Lung (tissue), 12 donors: ENCODE measurements around the gene PYGL. TPM values are rescaled to one million over a fixed set of nuclear protein-coding genes. Genes with fewer than 3 reads are reported as not detected.

Experiments
- ATAC-seq: fragments of 200-7000 bp; cut with Tn5 transposase; one replicate; pipeline ENCODE4 v1.9.1; 2020; ENCODE audit warnings: moderate number of reproducible peaks; ENCODE audit not compliant: insufficient read depth, low FRiP score
- DNase-seq, 3 donors: peaks; one replicate each; pipeline ENCODE4 v3.0.0-alpha.2; 2013 to 2017
- H3K27ac ChIP-seq, 2 donors: one replicate each; pipeline ENCODE4 v1.5.1; 2013; ENCODE audit warnings: mild to moderate bottlenecking in 2 of 2, moderate library complexity in 2 of 2, control low read depth in 1 of 2, inconsistent platforms in 1 of 2, low read depth in 1 of 2, low read length in 1 of 2
- H3K27me3 ChIP-seq, 3 donors: one replicate each; pipeline ENCODE4 v1.5.1; 2013; ENCODE audit warnings: low read length in 2 of 3; ENCODE audit not compliant: control insufficient read depth in 3 of 3, insufficient read depth in 3 of 3
- H3K36me3 ChIP-seq, 4 donors: one replicate each; pipeline ENCODE4 v1.5.1; 2013; ENCODE audit warnings: low read length in 4 of 4, mild to moderate bottlenecking in 1 of 4, moderate library complexity in 1 of 4; ENCODE audit not compliant: control insufficient read depth in 4 of 4, insufficient read depth in 4 of 4
- H3K4me1 ChIP-seq, 5 donors: one replicate each; pipeline ENCODE4 v1.5.1; 2013; ENCODE audit warnings: low read length in 5 of 5, mild to moderate bottlenecking in 2 of 5, moderate library complexity in 1 of 5; ENCODE audit not compliant: control insufficient read depth in 5 of 5, insufficient read depth in 5 of 5
- H3K4me3 ChIP-seq: one replicate; pipeline ENCODE4 v1.5.1; 2013; ENCODE audit warnings: mild to moderate bottlenecking, control low read depth, moderate library complexity
- H3K9ac ChIP-seq, 2 donors: one replicate each; pipeline ENCODE4 v1.5.1; 2013; ENCODE audit warnings: low read length in 2 of 2, control low read depth in 1 of 2; ENCODE audit not compliant: insufficient read depth in 1 of 2
- H3K9me3 ChIP-seq, 4 donors: one replicate each; pipeline ENCODE4 v1.5.1; 2013; ENCODE audit warnings: low read length in 3 of 4, mild to moderate bottlenecking in 1 of 4, moderate library complexity in 1 of 4; ENCODE audit not compliant: control insufficient read depth in 4 of 4, insufficient read depth in 3 of 4
- CTCF ChIP-seq: IDR thresholded peaks from 2 replicates; pipeline ENCODE4 v1.5.1; 2012; ENCODE audit warnings: mild to moderate bottlenecking; ENCODE audit errors: control extremely low read depth, extremely low read depth
- WGBS, 2 donors: extraction: QIAGEN DNeasy Blood & Tissue Kit; methylation state at CpG; one replicate each; pipeline ENCODE4 v1.1.7; 2013; 5-methylcytosine and 5-hydroxymethylcytosine counted together
- polyA plus RNA-seq, 2 donors: library from polyadenylated mRNA; stranded (reverse); fragments of 200-250 nt; gene quantifications; one replicate each; pipeline ENCODE4 v1.2.1, GENCODE V29; 2013
- total RNA-seq, 2 donors: library from RNA; depleted of rRNA in 1 of 2; stranded (reverse); fragments of >200 nt in 1 of 2; gene quantifications; one replicate each; pipeline ENCODE4 v1.2.1, GENCODE V29; 2014 to 2021
- donor health status: control.
- donor health status: control.
- donor health status: Bipolar disorder and iron deficiency.
- donor health status: healthy.
- donor health status: DM: yes; HTN: yes; CAD: no.

Gene PYGL
- total and polyA plus RNA-seq, 4 donors = 18.7 to 85.4 (median 45.3) TPM

DNA sequence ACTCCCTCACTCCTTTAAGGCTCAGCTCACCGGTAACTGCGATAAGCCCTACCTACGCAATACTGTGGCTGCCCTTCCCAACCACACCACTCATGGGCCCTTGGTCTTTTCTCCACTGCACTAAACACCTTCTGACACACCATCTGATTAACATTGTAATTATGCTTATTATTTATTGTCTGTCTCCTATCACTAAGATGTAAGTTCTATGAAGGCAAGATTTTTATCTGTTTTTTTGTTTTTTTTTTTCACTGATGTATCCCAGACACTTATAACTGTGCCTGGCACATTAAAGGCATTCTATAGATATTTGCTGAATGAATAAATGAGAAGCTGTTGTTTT, 34.2 kb upstream of the PYGL start:
- H3K9ac ChIP-seq = no peak overlapping the region
- no peak overlapping the region for H3K27ac ChIP-seq
- 91 to 95% methylated on average over 3 of the region's 3 CpGs for WGBS, 2 donors
- H3K27me3 ChIP-seq = peaks cover 0 to 4% (median 0%) of the 10 kb centered on the region in 3 donors
- H3K36me3 ChIP-seq = no peaks in the 10 kb centered on the region
- TF ChIP-seq CTCF = no peak
- no peak overlapping the region for H3K4me3 ChIP-seq
- ATAC-seq = no peak
- no peaks in the 10 kb centered on the region for H3K4me1 ChIP-seq
- H3K9me3 ChIP-seq = no peaks in the 10 kb centered on the region
- no peak for DNase-seq

- Histone ChIP-seq H3K4me1 (no peaks in the 10 kb centered on the region), H3K4me3 (no peak overlapping the region), H3K9me3 (no peaks in the 10 kb centered on the region), H3K9ac (no peak overlapping the region), H3K36me3 (no peaks in the 10 kb centered on the region), H3K27ac (no peak overlapping the region), H3K27me3 (peaks cover 0 to 4% (median 0%) of the 10 kb centered on the region in 3 donors)
- ATAC-seq = no peak
- no peak for DNase-seq
- no peak for TF ChIP-seq CTCF
- 84% methylated on average over 3 of the region's 3 CpGs for WGBS, 2 donors
These were observed 33.7 kb upstream of the PYGL start for GRCh38 chr14:50977863-50978528.

DNA sequence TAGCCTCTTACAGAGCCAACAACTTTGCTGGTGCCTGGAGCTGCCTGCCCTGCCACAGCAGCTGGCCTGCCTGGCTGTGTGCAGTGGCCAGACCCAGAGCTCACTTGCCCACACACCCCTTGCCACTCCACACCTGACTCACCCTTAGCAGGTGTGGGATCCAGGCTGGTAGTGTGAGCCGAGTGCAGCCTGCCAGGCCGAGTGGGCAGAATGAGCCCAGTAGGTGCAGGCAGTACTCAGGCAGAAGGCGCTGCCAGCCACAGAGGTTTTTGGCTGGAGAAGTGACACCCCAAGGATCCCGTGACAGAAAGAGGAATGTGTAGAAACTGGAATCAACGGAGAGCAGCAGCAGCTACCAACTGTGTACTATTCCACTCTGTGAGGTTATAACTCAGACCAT, 29.8 kb upstream of the PYGL start:
- Histone ChIP-seq H3K4me3 (no peak overlapping the region), H3K9ac (no peak overlapping the region), H3K9me3 (no peaks in the 10 kb centered on the region), H3K27me3 (peaks cover 0 to 2% (median 0%) of the 10 kb centered on the region in 3 donors), H3K36me3 (no peaks in the 10 kb centered on the region), H3K27ac (no peak overlapping the region), H3K4me1 (no peaks in the 10 kb centered on the region)
- 92 to 96% methylated on average over 5 of the region's 5 CpGs for WGBS, 2 donors
- TF ChIP-seq CTCF = no peak
- no peak for ATAC-seq
- no peak for DNase-seq

- H3K4me1 ChIP-seq = no peaks in the 10 kb centered on the region
- H3K36me3 ChIP-seq = no peaks in the 10 kb centered on the region
- no peak overlapping the region for H3K9ac ChIP-seq
- 94 to 96% methylated on average over 11 of the region's 11 CpGs for WGBS, 2 donors
- H3K4me3 ChIP-seq = no peak overlapping the region
- no peak for DNase-seq
- H3K27me3 ChIP-seq = peaks cover 0 to 2% (median 0%) of the 10 kb centered on the region in 3 donors
- no peaks in the 10 kb centered on the region for H3K9me3 ChIP-seq
- no peak overlapping the region for H3K27ac ChIP-seq
- no peak for TF ChIP-seq CTCF
- no peak for ATAC-seq
These were observed 28.5 kb upstream of the PYGL start for GRCh38 chr14:50972734-50973133.
